ENCODE results near the gene LIMCH1.
"Not testable (repeated sequence)": the region's sequence is repeated elsewhere in the genome, so short reads cannot be mapped to it uniquely, and the experiment has no call there.

Gene LIMCH1, protein sequence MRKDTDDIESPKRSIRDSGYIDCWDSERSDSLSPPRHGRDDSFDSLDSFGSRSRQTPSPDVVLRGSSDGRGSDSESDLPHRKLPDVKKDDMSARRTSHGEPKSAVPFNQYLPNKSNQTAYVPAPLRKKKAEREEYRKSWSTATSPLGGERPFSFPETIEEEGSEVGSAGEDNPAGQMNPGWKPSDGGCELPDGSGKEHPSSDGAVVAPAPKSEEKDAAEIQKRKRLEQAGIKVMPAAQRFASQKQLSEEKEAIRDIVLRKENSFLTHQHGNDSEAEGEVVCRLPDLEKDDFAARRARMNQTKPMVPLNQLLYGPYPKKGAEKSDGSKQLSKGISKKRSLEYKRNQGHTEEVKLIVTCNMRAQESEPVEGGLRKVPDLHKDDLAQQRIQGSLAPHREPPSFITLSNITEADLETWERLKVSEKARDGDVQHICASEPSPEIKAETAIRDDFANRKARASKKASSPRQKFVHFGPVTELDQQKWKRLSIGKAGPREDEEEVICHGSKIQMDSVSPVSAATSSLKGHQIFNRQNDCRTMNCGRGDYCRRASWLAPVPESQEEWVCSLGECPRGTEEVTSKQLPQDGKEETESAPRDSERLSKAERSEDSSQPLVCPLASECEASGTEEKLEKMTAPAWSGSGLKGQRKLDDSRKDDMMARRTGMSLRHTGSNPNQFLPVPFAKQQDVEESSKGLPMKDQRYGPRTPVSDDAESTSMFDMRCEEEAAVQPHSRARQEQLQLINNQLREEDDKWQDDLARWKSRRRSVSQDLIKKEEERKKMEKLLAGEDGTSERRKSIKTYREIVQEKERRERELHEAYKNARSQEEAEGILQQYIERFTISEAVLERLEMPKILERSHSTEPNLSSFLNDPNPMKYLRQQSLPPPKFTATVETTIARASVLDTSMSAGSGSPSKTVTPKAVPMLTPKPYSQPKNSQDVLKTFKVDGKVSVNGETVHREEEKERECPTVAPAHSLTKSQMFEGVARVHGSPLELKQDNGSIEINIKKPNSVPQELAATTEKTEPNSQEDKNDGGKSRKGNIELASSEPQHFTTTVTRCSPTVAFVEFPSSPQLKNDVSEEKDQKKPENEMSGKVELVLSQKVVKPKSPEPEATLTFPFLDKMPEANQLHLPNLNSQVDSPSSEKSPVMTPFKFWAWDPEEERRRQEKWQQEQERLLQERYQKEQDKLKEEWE (N-terminal part only)

DNA sequence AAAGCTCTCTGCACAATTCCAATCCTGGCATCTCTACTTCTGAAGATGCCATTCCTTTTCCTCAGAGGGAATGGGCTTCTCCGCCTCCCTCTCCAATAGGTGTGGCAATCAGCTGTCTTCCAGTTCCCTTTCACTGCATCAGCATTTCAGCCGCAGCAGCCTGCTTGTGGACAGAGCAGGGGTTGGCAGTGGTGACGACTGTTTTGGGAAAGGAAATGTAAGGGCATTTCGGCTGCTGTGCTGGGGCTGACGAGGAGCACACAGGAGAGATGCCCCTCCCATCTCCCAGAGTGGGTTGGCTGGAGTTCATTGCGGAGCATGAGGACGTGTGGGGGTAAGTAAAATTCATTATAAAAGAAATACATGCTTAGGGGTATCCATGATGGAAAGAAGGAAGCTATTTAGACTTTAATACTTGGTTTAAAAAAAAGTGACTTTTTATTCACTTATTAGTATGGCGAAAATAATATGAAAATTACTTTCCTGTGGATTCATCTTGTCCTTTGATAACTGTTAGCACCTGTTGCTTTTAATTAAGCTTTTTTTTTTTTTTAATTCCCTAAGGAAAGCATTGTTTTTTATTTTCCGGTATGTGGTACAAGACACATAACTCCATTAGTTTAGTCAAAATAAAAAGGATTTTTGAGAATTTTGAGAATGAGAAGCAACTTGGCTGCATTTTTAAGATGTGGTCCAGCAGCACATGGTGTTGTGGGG is at the start of gene LIMCH1:
TSS of gene LIMCH1 (plus strand) at position 141 of the 717 bp plus-strand sequence. CDS start 67,839 bp downstream, outside the sequence.
- DNase-seq = no peak

DNA sequence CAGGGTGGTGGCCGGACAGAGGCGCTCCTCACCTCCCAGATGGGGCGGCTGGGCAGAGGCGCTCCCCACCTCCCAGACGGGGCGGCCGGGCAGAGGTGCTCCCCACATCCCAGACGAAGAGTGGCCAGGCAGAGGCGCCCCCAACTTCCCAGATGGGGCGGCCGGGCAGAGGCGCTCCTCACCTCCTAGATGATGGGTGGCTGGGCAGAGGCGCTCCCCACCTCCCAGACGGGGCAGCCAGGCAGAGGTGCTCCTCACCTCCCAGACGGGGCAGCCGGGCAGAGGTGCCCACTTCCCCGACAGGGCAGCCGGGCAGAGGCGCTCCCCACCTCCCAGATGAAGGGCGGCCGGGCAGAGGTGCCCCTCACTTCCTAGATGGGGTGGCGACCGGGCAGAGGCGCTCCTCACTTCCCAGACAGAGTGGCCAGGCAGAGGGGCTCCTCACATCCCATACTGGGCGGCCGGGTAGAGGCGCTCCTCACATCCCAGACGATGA is 46.8 kb upstream of the LIMCH1 start:
- not testable (repeated sequence) for DNase-seq

- no peak for DNase-seq
Observed at GRCh38 chr4:41496977-41497376, 41.0 kb upstream of the LIMCH1 start.

DNA sequence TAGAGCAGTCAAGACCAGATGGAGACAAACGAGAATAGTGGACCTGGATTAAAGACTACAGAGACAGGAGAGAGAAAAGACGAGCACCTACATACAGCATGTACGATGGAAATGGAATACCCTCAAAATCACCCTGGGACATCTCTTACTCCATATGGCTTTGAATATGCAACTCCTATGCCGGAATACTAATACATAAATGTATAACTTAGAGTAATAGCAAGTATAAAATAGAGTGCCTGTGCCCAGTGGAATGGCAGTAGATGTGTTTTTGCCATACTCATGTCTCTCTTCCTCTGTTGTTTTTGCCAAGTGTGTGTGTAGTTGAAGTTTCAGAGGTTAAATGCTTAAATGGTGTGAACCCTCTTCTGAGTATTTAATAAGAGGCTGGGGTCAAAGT is 39.8 kb upstream of the LIMCH1 start:
- DNase-seq = no peak

DNA sequence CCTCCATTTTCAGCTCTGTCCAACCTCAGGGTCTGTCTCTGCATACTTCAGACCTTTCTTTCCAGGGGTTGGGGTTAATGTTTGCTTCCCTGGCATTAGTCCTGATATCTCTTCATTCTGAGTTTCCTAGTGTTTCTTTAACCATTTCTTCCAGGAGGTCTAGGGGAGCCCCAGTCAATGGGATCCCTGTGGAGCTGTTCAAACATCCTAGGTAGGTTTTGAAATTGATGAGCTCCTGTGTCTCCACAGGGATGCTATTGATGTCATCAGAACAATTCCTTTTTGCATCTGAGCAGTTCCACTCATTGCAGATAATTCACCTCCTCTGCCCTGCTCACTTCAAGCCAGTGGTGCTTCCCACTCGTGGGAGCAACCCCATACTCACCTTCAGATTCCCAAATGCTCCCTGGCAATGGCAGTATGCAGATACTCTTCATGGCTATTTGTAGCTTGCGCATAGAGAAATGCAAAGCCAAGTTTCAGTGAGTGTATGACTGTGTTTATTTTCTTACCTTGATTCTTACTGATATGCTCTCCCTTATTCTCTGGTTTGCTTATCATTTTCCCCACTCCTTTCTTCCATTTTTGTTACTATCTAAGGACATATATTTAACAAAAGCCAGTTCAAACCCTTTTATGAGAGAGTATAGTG is 33.7 kb upstream of the LIMCH1 start:
- DNase-seq = no peak

- peak; percentile 80 for DNase-seq
Observed at GRCh38 chr4:41505161-41505661, 32.7 kb upstream of the LIMCH1 start.

- no peak for DNase-seq
Observed at GRCh38 chr4:41506130-41506529, 31.8 kb upstream of the LIMCH1 start.

DNA sequence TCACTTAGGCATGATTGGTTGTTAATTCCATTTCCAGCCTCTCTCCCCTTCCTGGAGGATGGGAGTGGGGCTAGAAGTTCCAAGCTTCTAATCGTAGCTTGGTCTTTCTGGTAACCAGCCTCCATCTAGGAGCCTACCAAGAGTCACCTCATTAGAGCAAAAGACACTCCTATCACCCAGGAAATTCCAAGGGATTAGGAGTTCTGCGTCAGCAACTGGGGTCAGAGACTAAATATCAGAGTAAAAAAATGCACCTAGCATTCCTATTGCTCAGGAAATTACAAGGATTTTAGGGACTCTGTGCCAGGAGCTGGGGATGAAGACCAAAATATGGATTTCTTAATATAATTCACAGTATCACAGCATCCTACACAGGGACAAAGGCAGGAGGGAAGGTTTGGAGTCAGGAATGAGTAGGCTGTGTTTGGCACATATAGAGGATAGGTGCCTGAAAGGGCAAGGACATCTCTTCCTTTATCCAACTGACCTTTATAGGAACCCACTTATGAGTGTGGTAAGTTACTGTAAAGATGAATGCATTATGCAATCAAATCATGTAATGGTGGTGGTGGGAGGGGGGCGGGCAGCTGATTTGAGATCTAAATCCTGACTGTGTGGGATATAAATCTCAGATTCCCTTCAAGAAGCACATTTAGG is 30.5 kb upstream of the LIMCH1 start:
- DNase-seq = no peak

DNA sequence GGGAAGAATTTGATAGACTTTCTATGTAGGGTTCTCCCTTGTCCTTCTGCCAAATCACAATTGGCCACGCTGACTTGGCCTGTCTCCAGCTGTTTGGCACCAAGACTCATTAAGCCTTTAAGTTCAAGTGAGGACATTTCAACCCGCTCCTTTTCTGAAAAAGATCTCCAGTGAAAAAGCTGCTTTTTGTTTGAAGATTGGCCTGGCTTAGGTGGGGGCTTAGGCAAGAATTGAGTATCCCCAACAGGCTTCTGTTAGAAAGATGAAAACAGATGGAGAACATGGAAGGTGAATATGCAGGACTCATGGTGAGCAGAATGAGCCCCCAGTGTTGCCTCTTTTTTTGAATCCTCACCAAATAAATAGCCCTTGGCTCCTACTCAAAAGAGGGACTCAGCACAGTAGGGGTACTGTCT is 28.5 kb upstream of the LIMCH1 start:
- DNase-seq = peak; percentile 24

GRCh38 chr4:41510179-41510578 is 27.8 kb upstream of the LIMCH1 start:
- no peak for DNase-seq

DNA sequence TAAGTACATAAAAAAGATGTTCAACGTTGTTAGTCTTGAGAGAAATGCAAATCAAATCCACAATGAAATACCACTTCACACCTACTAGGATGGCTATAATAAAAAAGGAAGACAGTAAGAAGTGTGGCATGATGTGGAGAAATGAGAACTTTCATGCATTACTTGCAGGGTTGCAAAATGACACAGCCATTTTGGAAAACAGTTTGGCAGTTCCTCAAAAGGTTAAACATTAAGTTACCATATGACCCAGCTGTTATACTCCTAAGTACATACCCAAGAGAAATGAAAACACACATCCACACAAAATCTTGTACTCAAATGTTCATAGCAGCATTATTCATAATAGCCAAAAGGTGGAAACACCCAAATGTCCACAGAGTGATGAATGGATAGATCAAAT is 25.8 kb upstream of the LIMCH1 start:
- DNase-seq = no peak

GRCh38 chr4:41512596-41512995 is 25.4 kb upstream of the LIMCH1 start:
- no peak for DNase-seq

GRCh38 chr4:41514169-41514568 is 23.8 kb upstream of the LIMCH1 start:
- DNase-seq = no peak

DNA sequence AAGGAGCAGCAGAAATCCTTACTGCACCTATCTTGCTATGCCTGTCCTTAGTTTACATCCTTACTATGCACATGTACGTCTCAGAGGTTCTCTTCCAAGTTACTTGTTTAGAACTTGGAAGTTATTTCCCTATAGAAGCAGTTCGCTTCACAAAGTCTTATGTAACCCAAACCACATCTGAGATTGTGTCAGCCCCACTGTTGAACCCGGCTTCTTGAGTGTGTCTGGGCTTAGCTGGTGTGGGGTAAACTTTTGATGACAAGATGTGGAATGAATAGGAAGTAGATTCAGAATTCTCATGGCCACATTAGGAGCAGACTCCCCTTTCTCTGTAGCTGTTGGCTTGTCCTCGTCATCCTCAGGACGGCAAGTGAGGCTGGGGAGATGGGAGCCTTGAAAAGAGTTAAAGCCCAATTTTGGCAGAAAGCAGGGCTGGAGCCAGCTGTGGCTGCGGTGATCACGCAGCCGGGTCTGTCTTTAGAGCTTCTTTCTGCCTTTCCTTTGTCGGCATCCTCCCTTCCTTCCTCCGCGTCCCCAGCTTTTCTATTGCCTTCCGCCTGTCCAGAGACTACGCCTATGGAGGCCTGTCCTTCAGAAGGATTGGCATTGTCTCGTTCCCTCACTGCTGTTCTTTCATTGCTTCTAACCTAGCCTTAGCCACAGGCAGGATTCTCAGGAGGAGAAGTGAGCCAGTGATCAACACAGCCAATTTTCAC is 23.0 kb upstream of the LIMCH1 start:
- DNase-seq = no peak

DNA sequence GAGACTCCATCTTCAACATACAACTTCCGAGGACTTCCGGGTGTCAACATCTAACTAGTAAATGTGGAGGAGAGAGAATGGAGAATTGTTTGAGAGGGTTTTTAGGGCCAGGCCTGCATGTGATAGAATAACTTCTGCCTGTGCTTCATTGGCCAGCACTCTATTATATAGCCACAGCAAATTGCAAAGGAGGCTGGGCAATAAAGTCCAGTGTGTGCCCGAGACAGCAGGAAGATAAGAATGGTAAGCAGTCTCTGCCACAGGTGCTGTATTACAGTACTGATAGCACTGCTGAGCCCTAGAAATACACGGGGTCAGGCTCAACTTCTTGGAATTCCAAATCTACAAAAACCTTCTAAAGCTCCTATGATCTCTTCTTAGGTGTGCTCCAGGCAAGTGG is 20.8 kb upstream of the LIMCH1 start:
- no peak for DNase-seq

- DNase-seq = no peak
Observed at GRCh38 chr4:41517747-41518146, 20.2 kb upstream of the LIMCH1 start.

GRCh38 chr4:41524425-41524824 is 13.5 kb upstream of the LIMCH1 start:
- DNase-seq = no peak

GRCh38 chr4:41525129-41525528 is 12.8 kb upstream of the LIMCH1 start:
- no peak for DNase-seq

DNA sequence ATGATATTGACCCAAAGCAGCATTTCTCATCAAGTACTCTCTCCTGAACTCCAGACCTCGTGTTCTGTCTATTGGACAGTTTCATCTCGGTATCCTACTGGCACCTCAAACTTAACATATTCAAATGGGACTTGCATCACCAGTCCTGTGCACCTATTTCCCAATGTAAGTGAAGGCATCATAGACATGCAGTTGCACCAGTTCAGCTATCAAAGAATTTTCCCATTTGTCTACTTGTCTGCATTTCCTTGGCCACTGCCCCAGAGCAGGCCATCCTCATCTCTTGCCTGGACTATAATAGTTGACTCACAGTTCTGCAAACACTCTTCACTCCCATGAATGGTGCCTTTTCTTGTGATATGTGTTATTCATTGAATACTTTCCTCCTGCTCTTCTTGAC is 11.3 kb upstream of the LIMCH1 start:
- DNase-seq = no peak

GRCh38 chr4:41528512-41529205 is 9.3 kb upstream of the LIMCH1 start:
- no peak for DNase-seq

All from NCI-H2029 (cell line).